GM18517 (cell line): Measurements from ENCODE around the gene PATJ.
"Not testable (repeated sequence)": the region's sequence is repeated elsewhere in the genome, so short reads cannot be mapped to it uniquely, and the experiment has no call there.

Experiments
- ATAC-seq: cut with Tn5 transposase; IDR thresholded peaks from one replicate; pipeline ENCODE4 v1.9.1; 2021; ENCODE audit warnings: mild to moderate bottlenecking, moderate library complexity; ENCODE audit not compliant: unreplicated experiment

PATJ gene

DNA sequence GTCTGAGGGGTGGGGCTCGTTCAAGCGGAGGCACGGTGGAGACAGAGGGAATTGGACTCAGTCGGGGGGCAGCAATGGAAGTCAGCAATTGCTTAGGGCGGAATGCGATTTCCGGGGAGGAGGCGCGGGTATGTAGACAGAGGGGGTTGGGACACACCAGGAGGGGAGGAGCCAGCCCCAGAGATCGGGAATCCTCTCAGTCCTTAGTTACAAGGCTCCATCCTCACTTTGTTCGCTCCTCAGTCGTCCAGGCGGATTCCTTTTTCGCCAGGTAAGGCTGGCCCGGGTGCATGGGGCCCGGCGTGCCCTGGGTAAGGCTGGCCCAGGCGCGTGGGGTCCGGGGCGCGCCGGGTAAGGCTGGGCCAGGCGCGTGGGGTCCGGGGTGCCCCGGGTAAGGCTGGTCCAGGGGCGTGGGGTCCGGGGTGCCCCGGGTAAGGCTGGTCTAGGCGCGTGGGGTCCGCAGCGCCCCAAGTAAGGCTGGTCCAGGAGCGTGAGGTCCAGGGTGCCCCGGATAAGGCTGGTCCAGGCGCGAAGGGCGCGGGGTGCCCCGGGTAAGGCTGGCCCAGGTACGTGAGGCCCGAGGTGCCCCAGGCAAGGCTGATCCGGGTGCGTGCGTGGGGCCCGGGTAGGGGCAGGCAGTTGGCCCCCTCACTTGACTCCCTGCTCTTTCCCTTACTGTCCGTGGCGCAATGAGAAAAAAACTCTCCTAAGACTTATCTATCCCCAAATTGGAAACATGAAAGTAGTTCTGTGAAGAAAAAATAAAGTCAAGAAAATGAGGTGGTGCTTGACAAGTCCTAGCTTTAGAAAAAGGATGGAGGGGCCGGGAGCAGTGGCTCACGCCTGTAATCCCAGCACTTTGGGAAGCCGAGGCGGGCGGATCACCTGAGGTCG lies 452.6 kb downstream of the PATJ start, which contains the start of gene L1TD1:
Gene L1TD1, plus strand, starts transcription at position 199 of the 894 bp plus-strand sequence. CDS start 11,780 bp downstream, outside the sequence.
- ATAC-seq, result no peak

DNA sequence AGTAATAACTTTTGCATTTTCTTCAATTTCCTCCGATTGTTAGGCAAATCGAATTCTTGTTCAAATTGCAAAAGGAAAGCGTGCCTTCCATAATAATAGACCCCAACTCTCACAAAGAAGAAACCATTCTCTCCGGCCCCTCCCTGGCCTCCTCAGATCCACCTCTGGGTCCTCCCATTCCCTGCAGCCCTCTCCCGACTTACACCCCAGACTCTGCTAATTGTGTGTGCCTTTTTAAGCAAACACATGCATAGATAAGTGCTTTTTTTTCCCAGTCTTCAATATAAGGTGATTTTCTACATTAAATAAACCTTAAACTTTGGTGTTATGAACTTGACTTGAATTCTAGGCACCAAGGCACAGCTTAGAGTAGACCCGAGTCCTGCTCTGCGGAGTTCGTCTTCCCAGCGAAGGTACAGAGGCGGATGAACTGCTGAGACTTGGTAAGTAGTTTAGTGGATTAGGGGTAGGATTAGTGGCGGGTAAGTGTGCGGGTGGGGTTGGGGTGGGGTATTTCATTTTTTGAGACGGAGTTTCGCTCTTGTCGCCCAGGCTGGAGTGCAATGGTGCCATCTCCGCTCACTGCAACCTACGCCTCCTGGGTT lies 453.9 kb downstream of the PATJ start:
- ATAC-seq, result no peak

DNA sequence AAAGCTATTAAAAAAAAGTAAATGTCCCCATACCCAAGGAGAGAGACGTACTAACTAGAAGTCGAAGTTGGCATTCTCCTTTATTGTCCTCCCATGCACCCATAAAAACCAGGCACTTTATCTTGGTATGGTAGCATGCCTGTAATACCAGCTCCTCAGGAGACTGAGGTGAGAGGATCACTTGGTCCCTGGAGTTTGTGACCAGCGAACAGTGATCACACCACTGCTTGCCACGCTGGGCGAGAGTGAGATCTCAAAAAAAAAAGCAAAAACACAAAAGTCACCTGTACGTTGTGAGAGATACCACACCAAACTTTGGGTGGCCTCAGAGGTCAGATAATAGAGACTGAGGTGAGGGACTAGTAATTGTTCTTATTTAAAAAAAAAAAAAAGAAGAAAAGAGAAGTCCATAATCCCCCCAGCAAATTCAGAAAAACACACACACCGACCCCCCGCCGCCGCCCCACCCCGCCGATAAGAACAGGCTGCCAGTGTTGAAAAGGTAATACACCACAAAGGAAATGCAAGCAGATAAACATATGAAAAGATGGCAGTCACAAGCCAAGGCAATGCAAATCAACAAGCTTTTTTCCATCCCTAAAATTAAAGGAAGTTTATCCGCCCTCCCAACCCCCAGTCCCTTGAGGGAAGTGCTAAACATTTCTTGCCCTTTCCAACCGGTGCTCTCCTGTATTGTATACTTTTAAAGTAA lies 455.9 kb downstream of the PATJ start:
- no peak for ATAC-seq

GRCh38 chr1:62198781-62199125 lies 456.5 kb downstream of the PATJ start:
- no peak for ATAC-seq

- ATAC-seq, result no peak
Measured at GRCh38 chr1:62207187-62207586, 464.9 kb downstream of the PATJ start.

GRCh38 chr1:62208087-62208486 lies 465.8 kb downstream of the PATJ start:
- no peak for ATAC-seq

GRCh38 chr1:62208970-62209369 lies 466.7 kb downstream of the PATJ start:
- no peak for ATAC-seq

DNA sequence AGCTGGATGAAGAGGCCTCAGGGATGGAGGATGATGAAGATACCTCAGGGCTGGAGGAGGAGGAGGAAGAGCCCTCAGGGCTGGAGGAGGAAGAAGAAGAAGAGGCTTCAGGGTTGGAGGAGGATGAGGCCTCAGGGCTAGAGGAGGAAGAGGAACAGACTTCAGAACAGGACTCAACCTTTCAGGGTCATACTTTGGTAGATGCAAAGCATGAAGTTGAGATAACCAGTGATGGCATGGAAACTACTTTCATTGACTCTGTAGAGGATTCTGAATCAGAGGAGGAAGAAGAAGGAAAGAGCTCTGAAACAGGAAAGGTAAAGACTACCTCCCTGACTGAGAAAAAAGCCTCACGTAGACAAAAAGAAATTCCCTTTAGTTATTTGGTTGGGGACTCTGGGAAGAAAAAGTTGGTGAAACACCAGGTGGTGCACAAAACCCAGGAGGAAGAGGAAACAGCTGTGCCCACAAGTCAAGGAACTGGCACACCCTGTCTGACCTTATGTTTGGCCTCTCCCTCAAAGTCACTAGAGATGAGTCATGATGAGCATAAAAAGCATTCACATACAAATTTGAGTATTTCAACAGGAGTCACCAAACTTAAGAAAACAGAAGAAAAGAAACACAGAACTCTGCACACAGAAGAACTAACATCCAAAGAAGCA lies 467.8 kb downstream of the PATJ start:
- ATAC-seq, result no peak

DNA sequence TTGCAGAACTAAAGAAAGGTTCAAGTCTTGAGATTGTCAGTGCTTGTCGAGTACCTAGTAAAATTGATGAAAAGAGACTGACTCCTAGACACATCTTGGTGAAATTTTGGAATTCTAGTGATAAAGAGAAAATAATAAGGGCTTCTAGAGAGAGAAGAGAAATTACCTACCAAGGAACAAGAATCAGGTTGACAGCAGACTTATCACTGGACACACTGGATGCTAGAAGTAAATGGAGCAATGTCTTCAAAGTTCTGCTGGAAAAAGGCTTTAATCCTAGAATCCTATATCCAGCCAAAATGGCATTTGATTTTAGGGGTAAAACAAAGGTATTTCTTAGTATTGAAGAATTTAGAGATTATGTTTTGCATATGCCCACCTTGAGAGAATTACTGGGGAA lies 468.7 kb downstream of the PATJ start:
- no peak for ATAC-seq

DNA sequence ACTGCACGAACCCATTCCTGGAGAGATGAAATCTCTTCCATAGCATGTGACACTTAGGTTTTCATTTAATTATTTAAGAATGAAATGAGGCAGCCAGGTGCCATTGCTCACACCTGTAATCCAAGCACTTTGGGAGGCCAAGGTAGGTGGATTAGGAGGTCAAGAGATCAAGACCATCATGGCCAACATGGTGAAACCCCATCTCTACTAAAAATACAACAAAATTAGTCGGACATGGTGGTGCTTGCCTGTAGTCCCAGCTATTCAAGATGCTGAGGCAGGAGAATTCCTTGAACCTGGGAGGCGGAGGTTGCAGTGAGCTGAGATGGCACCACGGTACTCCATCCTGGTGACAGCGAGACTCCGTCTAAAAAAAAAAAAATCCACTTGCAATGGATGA lies 470.1 kb downstream of the PATJ start:
- ATAC-seq, result no peak

- ATAC-seq, result no peak
Measured at GRCh38 chr1:62213075-62213914, 471.0 kb downstream of the PATJ start.

DNA sequence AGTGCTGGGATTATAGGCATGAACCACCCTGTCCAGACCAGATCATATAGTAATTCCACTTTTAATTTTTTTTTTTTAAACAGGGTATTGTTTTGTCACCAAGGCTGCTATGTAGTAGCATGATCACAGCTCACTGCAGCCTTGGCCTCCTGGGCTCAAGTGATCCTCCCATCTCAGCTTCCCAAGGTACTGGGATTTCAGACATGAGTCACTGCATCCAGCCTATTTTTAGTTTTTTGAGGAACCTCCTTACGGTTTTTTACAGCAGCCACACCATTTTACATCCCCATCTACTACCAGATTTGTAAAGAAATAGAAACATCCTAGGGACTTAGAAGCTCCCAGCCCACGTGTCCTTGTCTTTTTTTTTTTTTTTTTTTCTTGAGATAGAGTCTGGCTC lies 476.3 kb downstream of the PATJ start:
- ATAC-seq, result no peak

DNA sequence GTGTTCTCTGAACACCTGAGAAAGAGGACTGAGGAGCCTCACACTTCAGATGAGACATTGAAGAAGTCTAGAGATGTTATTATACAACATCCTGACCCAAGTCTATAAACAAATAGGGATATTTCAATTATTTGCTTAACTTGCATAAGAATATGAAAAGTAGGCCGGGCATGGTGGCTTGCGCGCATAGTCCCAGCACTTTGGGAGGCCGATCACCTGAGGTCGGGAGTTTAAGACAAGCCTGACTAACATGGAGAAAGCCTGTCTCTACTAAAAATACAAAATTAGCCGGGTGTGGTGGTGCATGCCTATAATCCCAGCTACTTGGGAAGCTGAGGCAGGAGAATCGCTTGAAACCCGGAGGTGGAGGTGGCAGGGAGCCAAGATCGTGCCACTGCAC lies 478.2 kb downstream of the PATJ start:
- ATAC-seq, result not testable (repeated sequence)

GRCh38 chr1:62221171-62221570 lies 478.9 kb downstream of the PATJ start:
- no peak for ATAC-seq

GRCh38 chr1:62222321-62222720 lies 480.0 kb downstream of the PATJ start:
- ATAC-seq, result no peak

DNA sequence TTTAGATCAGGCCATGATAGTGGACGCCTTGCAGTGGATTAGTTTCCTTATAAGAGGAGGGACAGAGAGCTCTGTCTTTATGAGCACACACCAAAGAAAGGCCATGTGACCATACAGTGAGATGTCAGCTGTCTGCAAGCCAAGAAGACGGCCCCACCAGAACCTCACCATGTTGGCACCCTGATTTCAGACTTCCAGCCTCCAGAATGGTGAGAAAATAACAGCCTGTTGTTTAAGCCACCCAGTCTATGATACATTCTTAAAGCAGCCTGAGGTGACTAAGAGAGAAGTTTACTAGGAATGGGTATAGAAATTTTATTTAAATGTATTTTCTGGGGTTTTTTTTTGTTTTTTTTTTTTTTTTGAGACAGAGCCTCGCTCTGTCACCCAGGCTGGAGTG lies 481.9 kb downstream of the PATJ start:
- no peak for ATAC-seq

DNA sequence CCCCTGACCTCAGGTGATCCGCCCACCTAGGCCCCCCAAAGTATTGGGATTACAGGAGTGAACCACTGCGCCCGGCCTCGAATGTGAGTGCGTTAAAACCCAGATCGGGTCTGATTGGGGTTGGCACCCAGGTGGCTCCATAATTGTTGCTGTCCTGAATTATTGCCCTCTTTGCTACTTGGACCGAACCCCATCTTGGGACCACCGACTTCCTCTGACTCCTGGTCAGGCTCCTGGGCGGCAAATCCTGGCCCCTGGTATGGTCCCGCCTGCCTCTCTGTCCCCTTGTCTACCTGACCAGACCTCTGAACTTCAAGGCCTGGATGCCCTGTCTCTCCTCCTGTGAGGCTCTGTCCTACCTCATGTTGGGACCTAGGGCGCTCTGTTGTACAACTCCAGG lies 485.2 kb downstream of the PATJ start:
- ATAC-seq, result no peak
